Effector CD8-positive, alpha-beta T cell (primary cell): Measurements from ENCODE around the gene MSRB3.

Experiments
- DNase-seq: peaks from one replicate; lab custom pipeline; 2025; lab: John Stamatoyannopoulos, UW

MSRB3 gene

GRCh38 chr12:65325183-65325582 is 46.7 kb downstream of the MSRB3 start:
- no peak for DNase-seq

- no peak for DNase-seq
These were observed 48.1 kb downstream of the MSRB3 start for GRCh38 chr12:65326616-65327015.

- DNase-seq, result no peak
These were observed 49.0 kb downstream of the MSRB3 start for GRCh38 chr12:65327207-65328076.

- DNase-seq, result no peak
These were observed 51.2 kb downstream of the MSRB3 start for GRCh38 chr12:65329721-65330120.

GRCh38 chr12:65330331-65330730 is 51.8 kb downstream of the MSRB3 start:
- DNase-seq, result no peak

- no peak for DNase-seq
These were observed 53.0 kb downstream of the MSRB3 start for GRCh38 chr12:65331456-65331855.

GRCh38 chr12:65333649-65334048 is 55.2 kb downstream of the MSRB3 start:
- DNase-seq, result no peak

GRCh38 chr12:65334521-65334920 is 56.0 kb downstream of the MSRB3 start:
- no peak for DNase-seq

- no peak for DNase-seq
These were observed 56.7 kb downstream of the MSRB3 start for GRCh38 chr12:65335021-65335714.

- no peak for DNase-seq
These were observed 57.5 kb downstream of the MSRB3 start for GRCh38 chr12:65335981-65336380.

GRCh38 chr12:65339161-65339560 is 60.7 kb downstream of the MSRB3 start:
- no peak for DNase-seq

- DNase-seq, result no peak
These were observed 64.7 kb downstream of the MSRB3 start for GRCh38 chr12:65343230-65343629.

GRCh38 chr12:65343801-65344200 is 65.3 kb downstream of the MSRB3 start:
- no peak for DNase-seq

GRCh38 chr12:65355461-65355860 is 77.0 kb downstream of the MSRB3 start:
- DNase-seq, result no peak

- DNase-seq, result no peak
These were observed 84.0 kb downstream of the MSRB3 start for GRCh38 chr12:65362234-65363031.

- DNase-seq, result no peak
These were observed 85.6 kb downstream of the MSRB3 start for GRCh38 chr12:65364046-65364445.

- DNase-seq, result no peak
These were observed 88.9 kb downstream of the MSRB3 start for GRCh38 chr12:65367396-65367795.

GRCh38 chr12:65368055-65368454 is 89.6 kb downstream of the MSRB3 start:
- no peak for DNase-seq

GRCh38 chr12:65372574-65372973 is 94.1 kb downstream of the MSRB3 start:
- no peak for DNase-seq

- no peak for DNase-seq
These were observed 105.8 kb downstream of the MSRB3 start for GRCh38 chr12:65384240-65384639.

- DNase-seq, result no peak
These were observed 108.9 kb downstream of the MSRB3 start for GRCh38 chr12:65387396-65387795.

- no peak for DNase-seq
These were observed 111.0 kb downstream of the MSRB3 start for GRCh38 chr12:65389436-65389835.
